H1 (cell line): Measurements from ENCODE around the gene POU2F2. TPM values are rescaled to one million over a fixed set of nuclear protein-coding genes. Genes with fewer than 3 reads are reported as not detected.

Experiments used
- CTCF ChIA-PET: fragments of 300-600 bp; sonication (Branson Sonifier 250); formaldehyde crosslinking; loops from one replicate; lab custom pipeline; 2021; ENCODE audit not compliant: partially characterized antibody; lab: Charles Lee
- POLR2A ChIA-PET: fragments of 300-600 bp; sonication (Branson Sonifier 250); formaldehyde crosslinking; loops from one replicate; lab custom pipeline; 2021; ENCODE audit warnings: inconsistent platforms; ENCODE audit not compliant: partially characterized antibody; lab: Charles Lee
- DNase-seq, 2 experiments: peaks; one replicate each; pipeline versions ENCODE4 v3.0.0 to v3.0.0-alpha.2; 2010 to 2022; ENCODE audit warnings: low spot score in 2 of 2, low read depth in 1 of 2, mixed read lengths in 1 of 2
- FAIRE-seq: peaks from 2 replicates; lab custom pipeline; 2011; peaks lifted over from hg19 to GRCh38; lab: Jason Lieb, UNC
- H2AFZ ChIP-seq: 2 replicates; pipeline ENCODE4 v1.8.1; 2012; ENCODE audit warnings: low read length, inconsistent platforms
- H2AK5ac ChIP-seq: 2 replicates; pipeline ENCODE4 v1.6.1; 2013; ENCODE audit warnings: low read depth, low read length
- H2BK120ac ChIP-seq: replicated peaks from 2 replicates; pipeline ENCODE3; 2013; ENCODE audit warnings: low read depth, low read length, inconsistent platforms
- H2BK12ac ChIP-seq: 2 replicates; pipeline ENCODE4 v1.6.1; 2013; ENCODE audit warnings: low read depth, low read length
- H2BK15ac ChIP-seq: 2 replicates; pipeline ENCODE4 v1.6.1; 2013; ENCODE audit warnings: low read length
- H2BK20ac ChIP-seq: 2 replicates; pipeline ENCODE4 v1.6.1; 2013; ENCODE audit warnings: low read length
- H2BK5ac ChIP-seq: 2 replicates; pipeline ENCODE4 v1.6.1; 2013; ENCODE audit warnings: low read depth, low read length
- H3K14ac ChIP-seq: 2 replicates; pipeline ENCODE4 v1.6.1; 2013; ENCODE audit warnings: inconsistent platforms; ENCODE audit not compliant: insufficient read length
- H3K18ac ChIP-seq: 2 replicates; pipeline ENCODE4 v1.6.1; 2013; ENCODE audit warnings: low read length; ENCODE audit errors: extremely low read depth
- H3K23ac ChIP-seq: 2 replicates; pipeline ENCODE4 v1.6.1; 2013; ENCODE audit warnings: inconsistent platforms; ENCODE audit not compliant: insufficient read length
- H3K23me2 ChIP-seq: 2 replicates; pipeline ENCODE4 v1.6.1; 2013; ENCODE audit warnings: low read depth, low read length
- H3K27ac ChIP-seq: 2 replicates; pipeline ENCODE4 v1.6.1; 2011; ENCODE audit warnings: low read depth, low read length, inconsistent platforms
- H3K27me3 ChIP-seq, 4 experiments: replicated peaks in 1 of 4; 1 replicate in 1 of 4; 2 replicates in 3 of 4; pipeline versions ENCODE4 v1.6.1 to v1.8.1; 2011 to 2013; ENCODE audit warnings: low read length in 3 of 4, mild to moderate bottlenecking in 3 of 4, inconsistent platforms in 2 of 4, mixed read lengths in 2 of 4, moderate library complexity in 1 of 4; ENCODE audit not compliant: control insufficient read depth in 3 of 4, insufficient read depth in 3 of 4; ENCODE audit errors: extremely low read depth in 1 of 4
- H3K36me3 ChIP-seq, 4 experiments: 2 replicates each; pipeline versions ENCODE4 v1.6.1 to v1.8.1; 2011 to 2013; ENCODE audit warnings: mild to moderate bottlenecking in 4 of 4, low read length in 3 of 4, moderate library complexity in 2 of 4, control low read depth in 1 of 4, inconsistent platforms in 1 of 4; ENCODE audit not compliant: insufficient read depth in 4 of 4, control insufficient read depth in 2 of 4
- H3K4ac ChIP-seq: replicated peaks from 2 replicates; pipeline ENCODE3; 2013; ENCODE audit warnings: low read length, low read depth, mixed read lengths, inconsistent platforms; ENCODE audit not compliant: insufficient read length
- H3K4me1 ChIP-seq, 4 experiments: replicated peaks in 1 of 4; 1 replicate in 1 of 4; 2 replicates in 3 of 4; pipeline versions ENCODE4 v1.6.1 to v1.8.1; 2011 to 2013; ENCODE audit warnings: low read length in 3 of 4, inconsistent platforms in 2 of 4, mixed read lengths in 1 of 4; ENCODE audit not compliant: insufficient read depth in 4 of 4, control insufficient read depth in 3 of 4
- H3K4me2 ChIP-seq, 2 experiments: 2 replicates each; pipeline versions ENCODE4 v1.6.1 to v1.8.1; 2011 to 2013; ENCODE audit warnings: low read depth in 2 of 2, low read length in 2 of 2, control low read depth in 1 of 2, inconsistent platforms in 1 of 2, mild to moderate bottlenecking in 1 of 2; ENCODE audit not compliant: insufficient read depth in 1 of 2
- H3K4me3 ChIP-seq, 4 experiments: fragments of 200-600, 300-600 bp in 1 of 4; sonication (generic), shearing (Covaris generic), sonication (Bioruptor Twin) in 1 of 4; 2 replicates each; pipeline versions ENCODE4 v1.5.1 to v1.8.1; 2011 to 2016; ENCODE audit warnings: low read length in 4 of 4, low read depth in 3 of 4, control low read depth in 2 of 4, inconsistent platforms in 2 of 4, mild to moderate bottlenecking in 2 of 4, mixed read lengths in 1 of 4, moderate library complexity in 1 of 4; ENCODE audit not compliant: insufficient read depth in 2 of 4; ENCODE audit errors: extremely low read depth in 1 of 4
- H3K56ac ChIP-seq: replicated peaks from 2 replicates; pipeline ENCODE3; 2013; ENCODE audit warnings: low read depth, mild to moderate bottlenecking, mixed read lengths, low read length, inconsistent platforms; ENCODE audit not compliant: insufficient read length
- H3K79me1 ChIP-seq: 2 replicates; pipeline ENCODE4 v1.6.1; 2013; ENCODE audit warnings: low read depth, low read length, control low read depth
- H3K79me2 ChIP-seq, 2 experiments: 2 replicates each; pipeline versions ENCODE4 v1.6.1 to v1.8.1; 2012 to 2013; ENCODE audit warnings: low read length in 2 of 2, mild to moderate bottlenecking in 2 of 2, inconsistent platforms in 1 of 2; ENCODE audit not compliant: insufficient read depth in 2 of 2, control insufficient read depth in 1 of 2
- H3K9ac ChIP-seq, 4 experiments: replicated peaks in 1 of 4; 1 replicate in 1 of 4; 2 replicates in 3 of 4; pipeline versions ENCODE4 v1.6.1 to v1.8.1; 2011 to 2013; ENCODE audit warnings: low read depth in 3 of 4, low read length in 3 of 4, control low read depth in 2 of 4, mild to moderate bottlenecking in 2 of 4, moderate library complexity in 2 of 4, inconsistent platforms in 1 of 4; ENCODE audit errors: extremely low read depth in 1 of 4
- H3K9me3 ChIP-seq, 2 experiments: 2 replicates each; pipeline versions ENCODE4 v1.6.1 to v1.8.1; 2012 to 2013; ENCODE audit warnings: mild to moderate bottlenecking in 2 of 2, moderate library complexity in 2 of 2, control low read depth in 1 of 2, inconsistent platforms in 1 of 2, low read depth in 1 of 2, low read length in 1 of 2, mixed read lengths in 1 of 2; ENCODE audit not compliant: insufficient read depth in 2 of 2
- H4K20me1 ChIP-seq, 2 experiments: replicated peaks in 1 of 2; 2 replicates each; pipeline versions ENCODE3 to v1.8.1; 2011 to 2013; ENCODE audit warnings: inconsistent platforms in 2 of 2, low read length in 2 of 2, mild to moderate bottlenecking in 1 of 2; ENCODE audit not compliant: insufficient read depth in 2 of 2, control insufficient read depth in 1 of 2
- H4K5ac ChIP-seq: 2 replicates; pipeline ENCODE4 v1.6.1; 2013; ENCODE audit warnings: low read length, low read depth, mixed read lengths, inconsistent platforms; ENCODE audit not compliant: insufficient read length
- H4K8ac ChIP-seq: 2 replicates; pipeline ENCODE4 v1.8.0; 2013; ENCODE audit warnings: mild to moderate bottlenecking, moderate library complexity, low read length, inconsistent platforms; ENCODE audit not compliant: insufficient read depth; ENCODE audit errors: extremely low read depth
- H4K91ac ChIP-seq: replicated peaks from 2 replicates; pipeline ENCODE3; 2013; ENCODE audit warnings: low read length, mixed read lengths, inconsistent platforms; ENCODE audit not compliant: insufficient read length
- WGBS, 2 experiments: shearing (Covaris generic) in 1 of 2; methylation state at CpG; one replicate each; pipeline versions ENCODE4 v1.1.6 to v1.1.7; 2013 to 2015; ENCODE audit warnings: low lambda C conversion rate in 2 of 2, mixed read lengths in 2 of 2, inconsistent platforms in 1 of 2, low coverage in 1 of 2, missing lambda C conversion rate in 1 of 2; ENCODE audit not compliant: insufficient replicate concordance in 2 of 2, insufficient coverage in 1 of 2, insufficient read length in 1 of 2; ENCODE audit errors: extremely low coverage in 1 of 2, missing lambda C conversion rate in 1 of 2; 5-methylcytosine and 5-hydroxymethylcytosine counted together
- polyA plus RNA-seq, 7 experiments: library from polyadenylated mRNA; depleted of rRNA in 3 of 7; stranded (reverse) in 5 of 7; unstranded in 2 of 7; fragments of >200 nt in 5 of 7; fragments of 200-250 nt in 2 of 7; gene quantifications; 1 replicate in 5 of 7; 2 replicates in 1 of 7; 4 replicates in 1 of 7; pipeline versions ENCODE4 v1.2.1 to v1.2.3, GENCODE V29; 2011 to 2013; ENCODE audit warnings: missing spikeins in 2 of 7, mixed read lengths in 2 of 7
- total RNA-seq: library from RNA; stranded (reverse); fragmentation: NEBNext Ultra II Directional; extraction: Animal tissue kit (Norgen Biotek cat#: 25700); gene quantifications from 2 replicates; pipeline ENCODE4 v1.2.1, GENCODE V29; 2021

POU2F2 gene
- total and polyA plus RNA-seq, 2 of the 8 experiments (the other 6 are each of a cell fraction or from before 2014, with no cell fraction given): 5.0 to 6.1 TPM

GRCh38 chr19:42121656-42122069, 10.6 kb downstream of the POU2F2 start:
- H3K4me3 ChIP-seq: no peak overlapping the region
- H2AFZ ChIP-seq: no peak overlapping the region
- no peaks in the 10 kb centered on the region for H3K27me3 ChIP-seq
- no peak overlapping the region for H3K4me2 ChIP-seq
- no peak overlapping the region for H2BK5ac ChIP-seq
- H3K36me3 ChIP-seq: no peaks in the 10 kb centered on the region
- no peak overlapping the region for H3K27ac ChIP-seq
- no peaks in the 10 kb centered on the region for H3K23me2 ChIP-seq
- H3K56ac ChIP-seq: no peak overlapping the region
- no peak overlapping the region for H2BK120ac ChIP-seq
- FAIRE-seq (no peak), DNase-seq (no peak)
- H3K4ac ChIP-seq: no peak overlapping the region
- H3K9me3 ChIP-seq: no peaks in the 10 kb centered on the region
- H4K5ac ChIP-seq: no peak overlapping the region
- H4K20me1 ChIP-seq: no peaks in the 10 kb centered on the region
- no peak overlapping the region for H2BK15ac ChIP-seq
- H2BK20ac ChIP-seq: no peak overlapping the region
- no peak overlapping the region for H4K91ac ChIP-seq
- no peak overlapping the region for H3K23ac ChIP-seq
- H2BK12ac ChIP-seq: 0 out of 2 replicates have a peak overlapping the region, but pooled peaks have one; percentile 39
- H2AK5ac ChIP-seq: no peak overlapping the region; the same call in 1 of the 2 replicates
- no peaks in the 10 kb centered on the region for H3K79me1 ChIP-seq
- H3K4me1 ChIP-seq: peaks cover 0 to 12% (median 8%) of the 10 kb centered on the region in 4 experiments; a peak in 4 of 7 replicates
- 60% methylated on average over 4 of the region's 8 CpGs; no CpG with 5 or more reads in 1 of the 2 experiments for WGBS, 2 experiments
- no peak overlapping the region for H4K8ac ChIP-seq
- H3K79me2 ChIP-seq: no peaks in the 10 kb centered on the region
- no peak overlapping the region; the same call in 1 of the 2 replicates for H3K18ac ChIP-seq
- no peak overlapping the region for H3K14ac ChIP-seq
- ChIA-PET CTCF (interaction anchor here (1.4 to 4.8 kb wide), 2 partner anchors 7 to 54 kb away, joined by 3 to 59 read pairs; no protein-coding TSS in a partner anchor), POLR2A (interaction anchor here (1.5 kb wide), 1 partner anchor 10 kb away, joined by 4 read pairs; no protein-coding TSS in a partner anchor)
- H3K9ac ChIP-seq: no peak overlapping the region
